COLO829 (cell line): ENCODE data around the gene LYL1.
A peak's percentile ranks its signal among the peaks of the same experiment; 100 is the strongest.

Experiments
- DNase-seq: peaks from one replicate; pipeline ENCODE4 v3.0.0; 2012; ENCODE audit warnings: low spot score

The LYL1 gene

DNA sequence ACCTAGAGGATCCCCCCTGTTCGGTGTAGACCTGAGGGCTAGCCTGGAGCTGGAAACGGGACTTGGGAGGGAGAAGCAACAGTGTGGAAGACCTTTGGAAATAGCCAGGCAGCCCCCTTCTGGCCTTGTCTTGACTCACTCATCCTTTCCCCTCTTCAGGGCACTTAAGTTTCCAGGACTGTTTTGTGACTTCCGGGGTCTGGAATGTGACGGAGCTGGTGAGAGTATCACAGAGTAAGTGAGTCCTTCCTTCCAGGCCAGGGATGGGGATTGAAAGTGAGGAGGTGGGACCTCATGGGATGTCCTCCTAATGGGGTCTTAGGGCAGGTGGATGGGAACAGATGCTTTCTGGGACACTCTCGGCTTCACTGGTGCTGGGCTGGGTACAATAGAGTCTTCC lies 29.4 kb downstream of the LYL1 start:
- DNase-seq, result no peak

DNA sequence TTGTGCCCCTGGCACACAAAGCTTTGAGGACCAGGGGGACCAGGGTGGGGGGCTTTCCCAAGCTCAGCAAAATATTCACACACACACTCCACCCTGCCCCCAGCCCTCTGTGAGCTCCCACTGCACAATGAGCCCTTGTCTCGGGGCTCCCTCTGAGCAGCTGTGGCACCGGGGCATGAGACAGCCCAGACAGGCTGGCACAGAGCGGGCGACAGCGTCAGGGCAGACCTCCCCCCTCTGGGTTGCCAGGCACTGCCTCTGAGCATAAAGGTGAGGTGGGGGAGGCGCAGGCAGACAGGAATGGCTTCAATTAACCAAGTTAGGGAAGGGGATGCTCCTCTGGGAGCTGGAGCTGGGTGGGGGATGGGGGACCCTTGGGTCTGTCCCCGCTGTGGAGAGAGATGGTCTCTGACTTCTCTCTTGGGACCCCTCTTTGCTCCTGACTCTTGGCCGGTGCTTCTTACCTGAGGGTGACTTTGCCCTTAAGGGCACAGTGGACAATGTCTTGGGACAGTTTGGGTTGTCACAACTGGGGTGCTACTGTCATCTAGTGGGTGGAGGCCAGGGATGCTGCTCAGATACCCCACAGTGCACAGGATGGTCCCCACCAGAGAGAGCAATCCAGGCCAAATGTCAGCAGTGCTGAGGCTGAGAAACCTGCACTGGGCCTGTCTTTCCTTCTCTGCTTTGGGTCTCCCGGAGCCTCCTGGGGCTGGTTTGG lies 30.3 kb downstream of the LYL1 start:
- no peak for DNase-seq

DNA sequence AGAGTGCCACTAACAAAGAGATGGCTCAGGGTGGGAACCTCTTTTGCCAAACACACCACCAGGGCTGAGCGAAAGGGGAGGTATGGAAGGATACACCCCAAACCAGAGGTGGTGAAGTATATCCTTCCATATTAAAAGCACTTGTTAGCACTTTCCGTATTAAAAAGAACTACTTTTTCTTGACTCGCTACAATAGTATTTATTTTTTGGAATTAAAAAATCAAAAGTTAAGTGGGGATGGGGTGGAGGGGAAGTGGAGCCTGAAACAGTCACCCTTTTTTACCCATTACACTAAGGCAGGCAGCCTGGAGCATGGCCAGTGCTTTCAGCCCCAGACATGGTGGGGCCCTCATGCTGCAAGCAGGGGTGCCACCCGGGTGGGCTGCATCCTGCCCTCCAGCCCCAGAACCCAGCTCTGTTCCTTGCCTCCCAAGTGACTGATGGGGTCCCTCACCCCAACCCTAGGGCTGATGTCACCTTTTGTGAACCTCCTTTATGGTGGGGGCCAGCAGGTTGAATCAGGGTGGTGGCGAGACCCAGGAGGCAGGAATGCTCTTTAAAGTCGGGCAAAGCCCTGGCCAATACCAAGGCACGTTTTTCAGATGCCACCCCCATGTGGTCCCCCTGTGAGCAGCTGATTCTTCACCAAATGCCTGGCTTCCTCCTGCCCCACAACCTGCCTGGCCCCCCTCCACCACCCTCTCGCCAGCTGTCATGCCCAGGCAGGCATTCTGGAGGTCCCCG lies 31.0 kb downstream of the LYL1 start:
- no peak for DNase-seq

DNA sequence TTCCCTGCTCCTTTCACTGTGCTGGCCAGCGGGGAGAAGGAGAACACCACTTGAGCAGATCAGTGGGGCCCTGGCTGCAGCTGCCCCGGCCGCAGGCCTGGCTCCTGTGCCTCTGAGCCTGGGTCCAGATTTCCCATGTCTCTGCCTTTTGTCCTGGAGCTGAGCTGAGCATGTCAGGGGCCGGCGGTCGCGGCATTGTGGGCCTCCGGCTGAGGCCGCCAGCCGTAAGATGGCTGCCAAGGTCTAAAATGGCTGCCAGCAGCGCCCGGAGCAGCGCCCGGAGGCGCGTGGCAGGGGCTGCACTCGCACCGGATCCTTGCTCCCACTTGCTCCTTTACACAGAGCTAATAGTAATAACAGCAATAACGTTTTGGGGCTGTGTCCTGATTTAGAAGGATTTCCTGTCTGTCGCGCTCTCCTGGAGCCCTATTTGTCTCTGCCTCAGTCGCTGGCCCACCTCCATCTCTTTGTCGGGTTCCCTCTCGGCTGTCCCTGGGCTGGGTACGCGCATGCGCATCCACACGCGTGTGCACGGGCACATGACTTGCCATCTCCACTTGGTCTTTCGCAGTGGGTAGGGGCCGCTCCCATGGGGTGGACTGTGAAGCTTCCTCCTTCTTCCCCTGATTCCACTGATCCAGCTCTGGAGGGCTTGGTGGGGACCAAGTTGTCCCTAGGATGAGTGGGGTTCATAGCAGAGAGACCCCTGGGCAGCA lies 32.1 kb downstream of the LYL1 start:
- DNase-seq, result no peak

DNA sequence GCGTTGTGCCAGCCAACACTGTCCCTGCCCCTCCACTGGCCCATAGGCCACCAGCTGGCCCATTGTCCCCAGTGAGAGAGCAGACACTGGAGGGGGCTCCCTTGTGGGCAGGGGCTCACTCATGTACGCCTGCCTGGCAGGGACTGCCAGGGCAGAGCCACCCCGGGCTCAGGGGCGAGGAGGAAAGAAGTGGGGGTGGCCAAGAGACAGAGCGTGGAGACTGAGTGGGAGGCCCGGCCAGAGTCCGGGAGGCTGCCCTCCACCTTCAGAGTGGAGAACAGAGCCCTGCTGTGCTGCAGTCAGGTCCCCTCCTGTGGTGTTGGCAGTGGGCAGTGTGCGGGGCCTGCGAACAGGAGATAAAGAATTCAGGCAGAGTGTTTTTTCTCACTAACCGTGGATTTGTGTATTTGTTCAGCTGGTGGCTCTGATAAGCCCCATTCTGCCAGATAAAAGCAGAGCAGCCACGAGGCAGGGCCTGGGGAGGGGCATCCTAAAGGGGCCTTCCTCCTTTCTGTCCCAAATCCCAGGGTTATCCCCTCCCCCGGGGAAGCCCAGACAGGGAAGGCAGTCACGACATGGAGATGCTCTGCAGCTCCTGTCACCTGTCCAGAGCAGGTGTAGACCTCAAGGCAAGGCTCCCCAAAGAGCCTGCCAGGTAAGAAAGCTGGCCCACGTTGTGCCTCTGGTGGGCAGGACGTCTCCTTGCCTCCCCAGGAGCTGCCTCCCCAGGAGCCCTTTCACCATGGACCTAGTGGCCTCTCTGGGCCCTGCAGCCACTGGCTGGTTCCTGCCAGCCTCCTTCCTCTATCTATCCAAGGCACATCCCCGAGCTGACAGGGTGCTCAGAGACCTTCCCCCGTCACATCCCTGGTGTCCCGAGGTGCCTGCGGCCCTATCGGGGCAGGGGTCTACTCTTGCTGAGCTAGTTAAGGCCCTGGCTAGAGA lies 33.0 kb downstream of the LYL1 start:
- DNase-seq, result no peak

DNA sequence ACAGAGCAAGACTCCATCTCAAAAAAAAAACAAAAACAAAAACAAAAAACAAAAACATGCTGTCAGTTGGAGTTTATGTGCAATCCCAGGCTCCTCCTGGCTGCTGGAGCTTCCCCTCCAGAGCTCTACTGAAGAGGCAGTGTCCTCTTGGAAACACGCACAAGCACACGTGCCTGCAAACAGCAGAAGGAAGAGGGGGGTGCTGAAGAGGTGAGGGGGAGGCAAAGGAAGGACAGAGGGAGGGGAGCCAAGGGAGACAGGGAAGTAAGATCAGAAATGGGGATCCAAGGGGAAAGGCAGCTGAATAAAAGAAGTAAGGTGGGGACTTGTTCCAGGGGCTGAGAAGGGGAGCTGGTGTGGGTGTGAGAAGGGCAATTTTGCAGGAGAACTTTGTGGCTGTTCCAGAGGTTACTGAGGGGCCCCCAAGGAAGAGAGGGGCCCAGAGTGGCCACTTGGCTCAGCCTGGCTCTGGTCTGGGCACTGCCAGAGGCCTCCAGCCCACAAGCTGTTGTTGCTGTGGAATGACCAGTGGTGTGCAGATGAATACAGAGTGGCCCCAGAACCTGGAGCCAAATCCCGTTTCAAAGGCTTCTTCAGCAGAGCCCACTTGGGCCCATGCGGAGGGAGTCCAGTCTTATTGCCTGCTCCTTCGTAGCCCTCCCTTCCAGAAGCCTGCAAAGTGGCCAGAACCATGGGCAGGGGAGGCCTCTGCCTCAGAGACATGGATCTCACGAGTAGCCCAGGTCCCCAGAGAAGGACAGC lies 34.4 kb downstream of the LYL1 start:
- DNase-seq, result no peak

DNA sequence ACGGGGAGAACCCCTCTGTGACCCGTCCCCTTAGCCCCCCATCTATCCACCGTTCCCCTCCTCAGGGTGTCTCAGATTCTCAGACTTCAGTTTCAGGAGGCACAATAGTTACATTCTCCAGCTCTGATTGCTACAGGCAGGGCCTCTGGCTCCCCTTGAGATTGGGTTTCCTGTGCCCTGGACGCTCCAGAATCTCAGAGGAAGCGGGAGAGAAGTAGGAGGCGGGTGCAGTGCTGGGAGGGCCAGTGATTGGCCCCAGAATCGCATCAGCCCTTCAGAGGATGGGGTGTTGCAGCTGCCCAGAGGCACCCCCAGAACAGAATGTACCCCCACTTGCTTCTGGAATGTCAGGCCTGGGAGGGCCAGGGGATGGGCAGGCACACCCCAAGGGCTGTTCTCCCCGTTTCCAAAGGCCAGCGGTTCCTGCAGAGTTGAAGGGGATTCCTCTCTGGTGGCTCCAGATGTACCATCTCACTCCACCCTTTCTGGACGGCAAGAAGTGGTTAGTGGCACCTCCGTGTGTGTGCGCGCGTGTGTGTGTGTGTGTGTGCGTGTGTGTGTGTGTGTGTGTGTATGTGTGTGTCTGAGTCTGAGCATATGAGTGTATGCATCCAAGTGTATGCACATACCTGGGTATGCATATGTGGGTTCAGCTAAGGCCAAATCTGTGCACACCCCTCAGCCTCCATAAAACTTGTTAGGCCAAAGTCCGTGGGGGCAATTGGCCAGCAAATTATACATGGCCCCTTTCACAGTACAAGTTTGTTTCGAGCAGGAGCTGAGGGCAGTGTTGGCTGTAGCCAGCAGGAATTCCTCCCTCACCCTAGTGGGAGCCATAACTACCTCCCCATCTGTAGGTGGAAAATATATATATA lies 35.5 kb downstream of the LYL1 start:
- no peak for DNase-seq

DNA sequence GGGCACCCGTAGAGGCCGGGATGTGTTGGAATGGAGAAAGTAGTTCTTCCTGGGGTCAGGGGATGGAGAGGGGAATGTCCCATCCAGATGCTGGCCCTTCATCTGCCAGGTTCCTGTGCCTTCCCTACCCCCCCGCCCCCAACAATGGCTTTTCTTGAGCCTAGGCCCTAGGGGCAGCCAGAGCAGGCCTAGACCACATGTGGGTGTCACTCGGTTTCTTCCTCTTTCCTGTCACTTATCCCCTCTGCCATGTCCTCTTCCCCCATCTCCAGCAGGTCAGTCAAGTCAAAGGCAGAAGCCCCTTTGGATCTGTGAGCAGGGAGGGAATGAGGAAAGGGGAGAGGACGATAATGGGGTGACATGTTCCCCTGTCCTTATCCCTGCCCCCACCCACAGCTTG lies 36.4 kb downstream of the LYL1 start:
- DNase-seq, result no peak

DNA sequence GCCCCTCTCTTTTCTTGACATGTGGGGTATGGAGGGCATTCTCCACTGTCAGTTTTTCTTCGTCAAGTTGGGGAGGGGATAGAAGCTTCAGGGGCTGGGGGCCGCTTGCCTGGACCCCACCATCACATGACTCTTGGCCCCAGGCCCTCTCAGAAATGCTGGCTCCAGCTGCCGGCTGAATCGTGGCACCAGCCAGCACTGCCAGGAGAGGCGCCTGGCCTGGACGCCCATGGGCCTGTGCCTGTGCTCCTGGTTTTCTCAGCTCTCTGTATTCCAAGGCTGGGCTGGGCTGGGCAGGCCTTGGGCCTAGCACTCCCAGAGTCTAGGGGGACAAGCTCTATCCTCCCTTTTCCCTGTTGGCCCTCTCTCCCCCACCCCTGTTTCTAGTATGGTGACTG lies 38.6 kb downstream of the LYL1 start:
- no peak for DNase-seq

DNA sequence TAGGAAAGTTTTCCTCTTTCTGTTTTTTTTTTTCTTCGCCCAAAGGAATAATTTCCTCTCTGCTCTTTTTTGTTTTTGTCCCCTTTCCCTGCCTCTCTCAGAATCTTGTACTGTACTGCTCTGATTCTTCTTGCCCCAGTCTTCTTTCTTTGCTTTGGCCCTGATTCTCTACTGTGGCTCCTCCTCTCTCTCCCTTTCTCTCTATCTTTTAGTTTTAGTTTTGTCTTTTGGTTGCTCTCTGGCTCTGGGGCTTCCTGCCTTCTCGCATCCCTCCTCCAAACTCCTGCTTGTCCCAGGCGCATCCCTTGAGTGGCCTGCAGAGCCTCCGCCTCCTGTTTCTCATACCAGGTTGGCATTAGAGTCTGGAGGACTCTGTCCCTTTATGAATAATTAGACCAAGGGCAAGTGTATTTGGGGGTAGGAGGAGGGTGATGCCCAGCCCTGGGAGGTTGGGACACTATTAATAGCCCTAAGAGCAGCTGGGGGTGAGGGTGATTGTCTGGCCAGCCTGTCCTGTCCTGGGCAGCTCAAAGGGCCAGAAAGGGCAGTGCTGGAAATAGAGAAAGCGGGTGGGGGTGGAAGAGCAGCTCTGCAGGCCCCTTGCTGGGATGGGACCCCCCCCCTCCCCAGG lies 39.1 kb downstream of the LYL1 start:
- no peak for DNase-seq

DNA sequence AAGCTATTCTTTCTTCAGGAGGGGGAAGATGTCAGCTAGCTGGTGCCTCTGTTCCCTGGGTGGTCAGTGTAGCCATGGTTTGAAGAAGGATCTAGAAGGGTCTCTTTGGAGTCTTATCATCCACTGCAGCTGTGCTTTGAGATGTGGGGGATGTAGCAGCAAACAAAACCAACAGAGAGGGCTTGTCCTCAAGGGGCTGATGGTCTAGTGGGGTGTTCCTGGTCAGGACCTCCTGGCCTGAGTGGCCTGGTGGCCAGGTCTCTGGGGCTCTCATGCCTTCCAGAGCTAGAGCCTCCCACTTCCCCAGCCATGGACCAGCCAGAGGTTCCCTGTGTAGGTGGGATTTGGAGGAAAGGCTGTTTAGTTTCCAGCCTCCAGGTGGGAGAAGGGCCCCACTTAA lies 40.3 kb downstream of the LYL1 start:
- DNase-seq, result no peak

DNA sequence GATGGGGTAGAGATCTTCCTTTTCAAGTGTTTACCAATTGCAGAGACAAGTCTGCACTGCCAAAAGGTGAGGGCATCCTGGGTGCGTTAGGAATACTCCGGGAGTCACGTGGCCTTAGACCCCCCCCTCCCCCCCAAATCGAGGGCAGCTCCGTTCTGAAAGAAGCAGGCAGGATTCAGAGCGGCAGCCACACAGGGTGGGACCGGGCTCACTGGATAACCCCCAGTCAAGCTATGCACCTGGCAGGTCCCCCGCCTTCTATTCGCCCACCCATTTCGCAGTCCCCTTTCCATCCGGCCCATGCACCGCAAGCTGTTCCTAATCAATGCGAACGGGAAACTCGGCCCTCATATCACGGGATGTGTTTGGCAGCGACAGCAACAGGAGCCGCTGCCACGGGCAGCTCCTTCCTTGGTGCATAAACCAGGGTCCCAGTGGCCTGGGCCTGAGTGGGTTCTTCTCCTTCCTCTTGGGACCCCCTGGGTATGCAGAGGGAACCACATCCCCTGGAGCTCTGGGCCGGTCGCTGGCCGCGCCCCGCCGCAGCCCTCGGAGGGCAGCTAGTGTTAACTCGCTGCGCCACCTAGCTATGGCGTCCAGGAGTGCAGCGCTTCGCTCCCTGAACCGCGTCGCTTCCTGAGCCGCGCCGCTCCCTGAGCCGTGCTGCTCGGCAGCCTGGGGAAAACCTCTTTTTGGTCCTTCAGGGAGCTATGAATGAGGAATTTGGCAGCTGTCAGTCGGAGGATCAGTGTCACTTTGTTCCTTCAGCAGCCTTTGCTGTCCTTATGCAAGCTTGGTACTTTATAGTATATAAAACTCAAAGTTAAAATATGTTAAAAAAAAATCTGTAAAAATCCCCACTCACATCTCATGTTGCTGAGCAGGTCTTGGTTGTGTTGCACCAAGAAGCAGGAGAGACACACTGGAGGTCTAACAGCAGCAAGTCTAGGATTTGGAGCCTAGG lies 41.4 kb downstream of the LYL1 start:
- peak; percentile 72 for DNase-seq

DNA sequence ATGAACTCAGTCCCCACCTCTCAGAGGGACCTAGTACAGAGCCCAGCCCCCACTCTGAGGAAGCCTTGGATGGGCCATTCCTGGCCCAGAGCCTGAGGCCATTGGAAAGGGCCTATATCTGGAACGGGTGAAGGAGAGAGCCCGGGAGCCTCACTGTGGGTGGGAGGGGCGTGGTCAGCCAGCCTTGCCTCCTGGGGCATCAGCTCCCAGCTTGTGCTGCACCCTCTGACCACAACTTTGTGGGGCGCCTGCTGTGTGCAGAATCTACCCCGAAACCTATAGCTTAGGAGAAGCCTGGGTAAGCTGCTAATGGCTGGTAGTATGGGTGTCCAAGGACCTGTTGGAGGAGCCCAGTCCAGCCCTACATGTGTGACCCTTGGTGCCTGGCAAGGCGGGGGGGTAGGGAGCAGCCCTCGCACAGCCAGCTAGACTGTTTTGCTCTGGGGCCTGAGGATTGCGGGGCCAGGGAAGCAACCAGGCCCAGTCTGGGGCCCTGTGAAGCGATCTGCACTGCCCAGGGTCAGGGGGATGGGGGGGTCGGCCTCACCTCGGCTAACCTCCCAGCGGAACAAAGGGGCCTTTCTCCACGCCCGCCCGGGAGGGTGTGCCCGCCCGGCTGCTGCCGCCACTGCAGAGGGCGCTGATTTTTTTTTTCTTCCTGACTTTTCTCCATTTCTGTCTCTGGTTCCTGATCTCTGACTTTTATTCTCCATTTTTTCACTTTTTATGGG lies 42.3 kb downstream of the LYL1 start:
- DNase-seq, result peak; percentile 84

DNA sequence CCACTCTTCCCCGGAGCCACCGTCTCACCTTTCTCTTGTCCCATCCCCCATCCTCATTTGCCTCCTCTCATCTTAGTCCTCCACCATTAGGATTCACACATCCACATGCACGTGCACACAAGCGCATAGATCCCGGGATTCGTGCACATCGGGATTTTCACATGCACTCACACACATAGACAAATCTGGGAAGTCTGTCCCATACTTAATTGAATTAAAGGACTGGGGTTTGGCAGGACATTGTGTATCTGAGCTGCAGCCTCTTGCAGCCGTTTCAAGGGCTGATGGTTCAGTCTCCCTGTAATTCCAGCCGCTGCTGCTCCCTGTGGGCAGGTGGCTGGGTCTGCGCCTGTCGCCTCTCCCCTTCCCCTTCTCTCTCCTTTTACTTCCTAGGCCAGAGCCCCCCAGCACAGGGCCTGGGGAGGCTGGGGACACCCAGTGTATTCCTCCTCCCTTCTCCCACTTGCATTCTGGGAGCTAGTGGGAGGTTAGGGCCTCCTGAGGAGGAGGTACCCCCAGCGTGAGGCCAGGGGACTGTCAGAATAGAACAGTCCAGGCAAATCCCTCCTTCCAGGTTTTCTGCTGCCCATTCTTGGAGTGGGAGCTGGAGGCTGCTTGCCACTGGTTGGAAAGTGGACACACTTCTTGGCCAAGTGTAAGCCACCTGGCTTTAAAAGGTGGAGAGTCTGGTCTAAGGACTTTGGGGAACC lies 43.6 kb downstream of the LYL1 start:
- DNase-seq, result no peak

DNA sequence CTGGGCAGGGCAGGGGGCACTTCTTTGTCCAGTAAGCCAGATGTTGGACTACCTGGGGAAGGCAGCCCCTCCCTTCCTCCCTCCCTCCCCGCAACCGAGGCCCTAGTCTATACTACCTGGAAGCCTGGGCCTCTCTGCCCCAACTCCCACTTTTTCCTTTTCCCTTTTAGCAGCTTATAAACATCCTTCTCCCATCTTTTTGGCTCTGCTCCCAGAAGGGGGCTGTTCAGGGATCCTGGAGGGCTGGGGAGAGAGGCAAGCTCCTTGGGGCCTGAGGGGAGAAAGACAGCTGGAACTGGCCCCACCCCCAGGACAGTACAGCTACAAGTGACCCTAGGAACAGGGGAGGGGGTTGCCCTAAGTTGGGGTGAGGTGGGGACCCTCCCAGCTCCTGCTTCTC lies 44.9 kb downstream of the LYL1 start:
- no peak for DNase-seq

DNA sequence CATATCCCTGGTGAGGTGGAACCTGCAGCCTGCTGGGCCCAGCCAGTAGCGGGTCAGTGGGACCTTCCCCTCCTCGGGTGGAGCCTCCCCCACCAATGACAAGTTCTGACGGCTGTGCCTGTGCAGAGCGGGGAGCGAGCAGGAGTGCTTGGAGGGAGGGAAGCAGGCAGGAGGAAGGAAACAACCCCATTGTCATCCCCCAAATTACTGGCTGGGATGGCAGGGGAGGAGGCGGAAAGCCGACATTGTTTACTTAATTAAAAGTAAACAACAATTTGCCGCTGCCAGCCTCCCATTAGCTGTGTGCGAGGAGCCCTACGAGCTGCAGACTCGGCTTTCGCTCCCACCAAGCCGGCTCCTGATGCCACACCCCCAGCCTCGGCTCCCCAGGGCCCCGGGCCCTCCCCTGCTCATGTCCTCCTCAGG lies 45.5 kb downstream of the LYL1 start:
- no peak for DNase-seq

DNA sequence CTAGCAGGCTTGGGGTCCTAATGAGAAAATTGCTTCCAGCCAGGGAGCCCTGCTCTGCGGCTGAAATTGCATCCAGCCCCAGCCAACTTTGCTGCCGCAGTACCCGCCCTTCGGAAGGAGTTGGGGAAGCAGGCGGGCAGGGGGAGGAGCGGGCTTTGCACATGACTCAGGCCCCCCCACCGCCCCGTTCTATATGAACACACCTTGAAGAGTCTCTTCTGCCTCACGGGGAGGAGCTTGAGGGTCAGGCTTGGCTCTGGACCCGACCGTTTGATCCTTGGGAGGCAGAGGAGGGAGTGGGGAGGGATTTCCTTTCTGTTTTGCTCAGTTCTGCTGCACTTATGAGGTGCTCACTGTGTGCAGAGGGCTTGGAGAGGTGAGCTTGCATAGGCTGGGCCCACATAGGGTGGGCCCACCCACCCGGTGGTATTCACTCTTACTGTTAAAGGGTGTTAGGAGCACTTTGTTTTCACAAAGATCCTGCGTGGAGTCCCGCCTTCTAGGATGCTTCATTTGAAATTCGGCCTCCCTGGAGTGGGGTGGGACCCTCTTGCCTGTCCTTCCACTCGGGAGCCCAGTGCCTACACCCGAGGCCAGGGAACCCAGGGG lies 46.5 kb downstream of the LYL1 start:
- DNase-seq, result no peak
